ENCODE data around the gene TMEM141.
"Not testable (repeated sequence)": the region's sequence is repeated elsewhere in the genome, so short reads cannot be mapped to it uniquely, and the experiment has no call there.

TMEM141 gene

GRCh38 chr9:136794281-136794999 is 3.3 kb downstream of the TMEM141 start:
- no peak for DNase-seq (ENCODE audit: low spot score)

GRCh38 chr9:136795000-136795348 is 3.8 kb downstream of the TMEM141 start:
- no peak for DNase-seq (ENCODE audit: low spot score)

GRCh38 chr9:136796238-136796774 is 5.2 kb downstream of the TMEM141 start, which contains the start of gene CCDC183:
Gene CCDC183 (plus strand): TSS chr9:136796338. CDS start chr9:136796398, 60 bp downstream.
- DNase-seq (ENCODE audit: low spot score): no peak

GRCh38 chr9:136796775-136797347 is 5.7 kb downstream of the TMEM141 start:
- DNase-seq (ENCODE audit: low spot score): not testable (repeated sequence)

GRCh38 chr9:136798708-136799078 is 7.5 kb downstream of the TMEM141 start:
- no peak for DNase-seq (ENCODE audit: low spot score)

GRCh38 chr9:136799079-136799853 is 8.1 kb downstream of the TMEM141 start:
- no peak for DNase-seq (ENCODE audit: low spot score)

- peak; percentile 96 for DNase-seq (ENCODE audit: low spot score)
Observed at GRCh38 chr9:136799854-136800657, 8.9 kb downstream of the TMEM141 start.

- DNase-seq (ENCODE audit: low spot score): no peak
Observed at GRCh38 chr9:136802321-136802720, 11.2 kb downstream of the TMEM141 start.

- DNase-seq (ENCODE audit: low spot score): not testable (repeated sequence)
Observed at GRCh38 chr9:136803009-136803550, 11.9 kb downstream of the TMEM141 start.

- DNase-seq (ENCODE audit: low spot score): peak; percentile 47
Observed at GRCh38 chr9:136803551-136804508, 12.7 kb downstream of the TMEM141 start.

- peak; percentile 44 for DNase-seq (ENCODE audit: low spot score)
Observed at GRCh38 chr9:136804509-136805206, 13.5 kb downstream of the TMEM141 start.

- no peak for DNase-seq (ENCODE audit: low spot score)
Observed at GRCh38 chr9:136805207-136805740, 14.1 kb downstream of the TMEM141 start.

GRCh38 chr9:136806067-136806466 is 14.9 kb downstream of the TMEM141 start:
- peak; percentile 44 for DNase-seq (ENCODE audit: low spot score)

- DNase-seq (ENCODE audit: low spot score): no peak
Observed at GRCh38 chr9:136806631-136807201, 15.6 kb downstream of the TMEM141 start.

- peak; percentile 85 for DNase-seq (ENCODE audit: low spot score)
Observed at GRCh38 chr9:136807281-136808074, 16.3 kb downstream of the TMEM141 start, which contains the start of gene RABL6. Gene RABL6 (plus strand): TSS chr9:136807948. CDS start chr9:136808197, 249 bp downstream.

GRCh38 chr9:136808075-136808805 is 17.1 kb downstream of the TMEM141 start:
- peak; percentile 70 for DNase-seq (ENCODE audit: low spot score)

- DNase-seq (ENCODE audit: low spot score): no peak
Observed at GRCh38 chr9:136808806-136809158, 17.6 kb downstream of the TMEM141 start.
